HG02840 (cell line): ENCODE measurements around the gene ADA.
"Not testable (repeated sequence)": the region's sequence is repeated elsewhere in the genome, so short reads cannot be mapped to it uniquely, and the experiment has no call there.

ENCODE experiments used
- ATAC-seq: cut with Tn5 transposase; IDR thresholded peaks from one replicate; pipeline ENCODE4 v1.9.1; 2021; ENCODE audit warnings: mild to moderate bottlenecking, moderate library complexity, moderate number of reproducible peaks; ENCODE audit not compliant: unreplicated experiment, low FRiP score

ADA gene

GRCh38 chr20:44651684-44652423, at the start of gene ADA:
ADA (minus strand) TSS chr20:44651699; CDS start chr20:44651607, 92 bp downstream.
- no peak for ATAC-seq

- no peak for ATAC-seq
Measured at GRCh38 chr20:44700306-44700705, 48.8 kb upstream of the ADA start.

DNA sequence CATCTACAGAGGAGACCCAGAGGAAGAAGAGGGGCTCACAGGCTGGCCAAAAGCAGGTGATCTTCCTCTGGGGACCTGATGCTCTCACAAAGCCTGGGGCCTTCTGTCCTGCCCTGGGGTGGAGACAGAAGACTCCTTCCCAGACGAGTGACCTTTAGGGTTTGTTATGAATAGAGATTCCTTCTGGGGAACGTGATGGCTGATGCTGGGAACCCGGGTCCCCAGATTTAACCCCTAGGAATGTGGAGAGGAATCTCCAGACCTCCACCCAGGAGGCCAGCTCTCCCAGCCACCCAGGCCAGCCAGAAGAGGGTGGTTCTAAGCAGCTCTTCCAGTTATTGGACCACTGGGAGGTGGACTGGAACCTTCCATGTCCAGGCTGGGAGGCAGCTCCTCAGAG, 46.9 kb upstream of the ADA start:
- no peak for ATAC-seq

GRCh38 chr20:44697041-44697440, 45.5 kb upstream of the ADA start:
- ATAC-seq: not testable (repeated sequence)

DNA sequence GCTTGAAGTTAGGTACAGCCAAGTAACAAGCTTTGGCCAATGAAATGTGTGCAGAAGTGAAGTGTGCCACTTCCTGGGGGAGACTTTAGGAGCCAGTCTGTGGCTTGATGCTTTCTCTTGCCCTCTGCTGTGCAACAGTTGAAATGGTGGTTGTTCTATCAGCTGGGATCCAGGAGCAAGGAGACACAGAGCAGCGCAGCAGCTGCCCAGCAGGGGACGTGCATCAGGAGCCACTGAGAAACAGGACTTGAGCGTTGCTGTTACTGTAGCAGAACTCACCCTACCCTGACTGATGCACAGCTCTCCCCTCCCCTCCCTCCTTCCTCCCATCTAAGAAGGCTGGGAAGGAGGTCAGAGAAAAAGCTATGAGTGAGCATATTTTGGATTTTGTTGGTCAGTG, 44.8 kb upstream of the ADA start:
- no peak for ATAC-seq

DNA sequence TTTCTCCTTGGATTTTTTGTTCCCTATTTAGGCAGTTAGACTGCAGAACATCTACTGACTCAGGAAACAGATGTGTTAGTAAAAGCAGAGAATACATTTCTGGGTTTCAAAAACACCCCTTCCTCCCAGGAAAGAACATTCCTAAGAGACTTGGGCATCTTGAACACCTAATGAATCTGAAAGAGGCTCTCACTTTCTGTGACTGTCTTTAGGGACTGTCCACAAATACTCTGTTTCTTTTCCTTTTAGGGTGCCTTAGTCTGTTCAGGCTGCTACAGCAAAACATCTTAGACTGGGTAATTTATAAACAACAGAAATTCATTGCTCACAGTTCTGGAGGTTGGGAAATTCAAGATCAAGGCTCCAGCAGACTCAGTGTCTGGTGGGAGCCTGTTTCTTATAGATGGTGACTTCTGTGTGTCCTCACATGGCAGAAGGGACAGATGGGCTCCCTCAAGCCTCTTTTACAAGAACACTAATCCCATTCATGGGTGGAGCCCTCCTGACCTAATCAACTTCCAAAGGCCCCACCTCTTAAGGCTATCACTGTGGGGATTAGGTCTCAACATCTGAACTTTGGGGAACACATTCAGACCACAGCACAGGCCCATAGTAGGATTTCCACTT, 44.3 kb upstream of the ADA start:
- no peak for ATAC-seq

GRCh38 chr20:44695295-44695673, 43.8 kb upstream of the ADA start:
- ATAC-seq: no peak

DNA sequence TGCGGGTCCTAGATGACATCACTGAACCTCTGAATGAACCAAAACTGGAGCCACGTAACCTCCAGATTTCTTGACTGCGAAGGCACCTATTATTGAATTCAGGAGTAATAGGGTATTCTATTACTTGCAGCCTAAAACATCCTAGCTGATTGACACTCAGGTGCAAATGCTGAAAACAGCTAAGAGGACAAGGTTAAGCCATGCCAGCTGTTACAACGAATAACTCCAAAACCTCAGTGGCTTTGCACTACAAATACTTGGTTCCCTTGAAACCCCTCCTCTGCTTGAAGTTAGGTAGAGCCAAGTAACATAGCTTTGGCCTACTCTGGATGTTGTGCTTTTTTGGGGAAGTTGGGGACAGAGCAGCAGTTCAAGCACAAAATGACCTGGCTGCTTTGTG, 42.7 kb upstream of the ADA start:
- no peak for ATAC-seq

DNA sequence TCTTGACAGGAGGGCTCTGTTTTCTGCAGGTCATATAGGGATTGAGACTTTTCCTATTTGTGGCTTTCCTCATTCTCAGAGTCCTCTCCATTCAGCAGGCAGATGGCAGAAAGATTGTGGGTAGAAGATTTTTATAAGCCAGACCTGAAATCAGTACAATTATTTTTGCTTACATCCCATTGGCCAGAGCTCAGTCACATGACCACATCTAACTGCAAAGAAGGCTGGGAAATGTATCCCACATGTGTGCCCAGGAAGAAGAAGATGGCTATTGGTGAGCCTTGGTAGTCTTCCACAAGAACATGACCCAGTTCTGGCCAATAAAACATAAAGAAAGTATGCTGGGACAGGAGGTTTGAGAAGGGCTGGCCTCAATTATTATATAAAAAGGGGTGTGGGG, 42.1 kb upstream of the ADA start:
- no peak for ATAC-seq

- ATAC-seq: no peak
Measured at GRCh38 chr20:44692932-44693480, 41.5 kb upstream of the ADA start.

- ATAC-seq: no peak
Measured at GRCh38 chr20:44691424-44692423, 40.2 kb upstream of the ADA start.

DNA sequence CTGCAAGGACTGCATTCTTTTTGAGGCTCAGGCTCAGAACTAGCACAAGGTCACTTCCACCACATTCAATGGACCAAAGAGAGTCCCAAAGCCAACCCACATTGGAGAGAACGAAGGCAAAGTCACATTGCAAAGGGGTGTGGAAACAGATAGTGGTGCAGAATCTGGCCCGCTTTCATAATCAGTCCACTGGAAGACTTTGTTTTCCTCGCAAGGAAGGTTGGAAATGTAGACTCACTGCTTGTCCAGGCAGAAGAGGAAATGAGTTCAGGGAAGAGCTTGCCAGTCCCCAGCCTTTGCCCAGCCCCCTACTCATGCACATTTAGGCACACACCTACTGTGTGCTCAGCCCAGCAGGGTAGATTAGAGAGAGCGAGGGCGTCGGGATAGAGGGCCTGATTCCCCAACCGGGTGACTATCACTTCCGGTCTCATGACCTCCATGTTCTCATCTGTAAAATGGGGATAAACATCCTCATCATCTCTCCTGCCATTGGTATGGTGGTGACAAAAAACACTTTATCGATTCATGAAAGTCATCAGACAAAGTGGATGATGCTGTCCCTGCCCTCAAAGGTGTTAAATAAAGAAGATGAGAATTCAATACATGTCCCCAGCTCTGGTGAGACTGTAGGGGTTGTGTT, 39.4 kb upstream of the ADA start:
- ATAC-seq: no peak

DNA sequence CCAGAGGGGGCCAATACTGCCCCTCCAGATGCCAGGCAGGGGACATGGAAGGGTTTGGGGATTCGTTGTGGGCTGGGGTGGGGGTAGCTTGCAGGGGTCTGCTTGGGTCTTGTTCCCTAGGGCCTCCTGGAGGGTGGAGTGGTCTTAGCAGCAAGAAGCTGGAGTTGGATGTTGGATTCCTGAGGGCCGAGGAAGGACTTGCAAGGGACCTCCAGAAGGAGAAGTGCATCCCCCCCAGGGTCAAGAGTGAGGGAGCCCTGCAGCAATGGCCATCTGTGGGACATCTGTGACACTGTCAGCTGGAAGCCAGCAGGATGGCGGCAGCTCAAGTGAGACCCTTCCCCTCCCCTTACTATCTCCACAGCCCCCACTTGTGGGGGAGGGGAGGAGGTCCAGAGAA, 38.3 kb upstream of the ADA start:
- no peak for ATAC-seq

DNA sequence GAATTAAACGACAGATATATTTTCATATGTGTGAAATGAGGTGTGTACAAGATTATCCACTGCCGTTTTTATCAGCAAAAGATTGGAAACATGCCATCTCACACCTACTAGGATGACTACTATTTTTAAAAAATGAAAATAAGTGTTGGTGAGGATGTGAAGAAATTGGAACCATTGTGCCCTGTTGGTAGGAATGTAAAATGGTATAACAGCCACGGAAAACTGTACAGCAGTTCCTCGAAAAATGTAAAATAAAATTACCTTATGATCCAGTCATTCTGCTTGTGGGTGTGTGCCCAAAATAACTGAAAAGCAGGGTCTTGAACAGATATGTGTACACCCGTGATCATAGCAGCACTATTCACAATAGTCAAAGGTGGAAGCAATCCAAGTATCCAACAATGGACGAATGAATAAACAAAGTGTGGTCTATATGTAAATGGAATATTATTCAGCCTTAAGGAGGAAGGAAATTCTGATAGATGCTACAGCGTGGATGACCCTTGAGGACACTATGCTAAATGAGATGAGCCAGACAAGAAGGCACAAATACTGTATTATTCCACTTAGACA, 36.6 kb upstream of the ADA start:
- ATAC-seq: no peak

DNA sequence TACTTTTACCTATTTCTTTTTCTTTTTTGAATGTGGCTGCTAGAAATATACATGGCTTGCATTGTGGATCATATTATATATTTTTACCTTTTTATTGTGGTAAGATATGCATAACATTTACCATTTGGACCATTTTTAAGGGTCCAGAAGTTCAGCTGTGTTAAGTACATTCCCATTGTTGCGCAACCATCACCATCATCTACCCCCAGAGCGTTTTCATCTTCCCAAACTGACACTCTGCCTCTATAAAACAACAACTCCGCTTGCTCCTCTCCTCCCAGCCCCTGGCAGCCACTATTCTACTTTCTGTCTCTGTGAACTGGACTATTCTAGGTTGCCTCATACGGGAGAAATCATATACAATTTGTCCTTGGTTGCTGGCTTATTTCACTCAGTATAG, 35.4 kb upstream of the ADA start:
- no peak for ATAC-seq

DNA sequence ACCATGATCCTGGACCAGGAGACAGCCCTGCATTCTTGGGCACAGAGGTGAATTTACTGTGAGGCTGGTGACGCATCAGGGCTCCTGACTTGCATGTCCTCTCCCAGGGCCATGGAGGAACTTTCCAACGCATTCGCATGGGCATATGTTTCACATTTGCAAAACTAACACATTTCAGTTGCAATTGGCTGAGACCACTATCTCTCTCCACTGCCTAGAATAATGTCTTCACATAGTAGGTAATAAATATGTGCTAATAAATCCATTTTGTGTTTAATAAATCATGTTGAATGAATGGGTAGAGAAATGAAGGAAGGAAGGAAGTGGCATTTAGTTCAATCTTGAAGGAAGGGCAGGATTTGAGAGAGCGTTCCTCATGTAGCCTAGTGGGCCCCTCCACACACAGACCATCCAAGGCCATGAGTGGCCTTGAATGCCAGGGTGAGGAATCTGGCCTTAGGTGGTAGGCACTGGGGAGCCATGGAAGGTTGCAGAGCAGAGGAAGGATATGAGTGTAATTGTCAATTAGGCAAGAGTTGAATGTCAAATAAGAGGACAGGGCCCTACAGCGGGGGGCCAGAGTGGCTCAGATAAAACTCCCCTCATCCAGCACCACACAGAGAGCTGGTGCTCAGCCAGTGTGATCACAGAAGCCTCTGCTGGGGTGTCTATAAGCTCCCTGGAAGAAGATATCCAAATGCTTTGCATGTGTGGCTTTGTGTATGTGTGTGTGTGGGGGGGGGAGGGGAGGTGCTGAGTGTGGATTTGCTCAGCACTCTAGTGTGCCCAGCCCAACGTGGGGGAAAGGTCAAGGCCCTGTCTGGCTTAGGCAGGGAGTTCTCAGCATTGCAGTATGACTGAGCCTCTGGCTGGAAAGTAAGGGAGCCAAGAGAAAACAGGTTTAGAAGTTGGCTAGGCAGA, 32.8 kb upstream of the ADA start:
- ATAC-seq: no peak

DNA sequence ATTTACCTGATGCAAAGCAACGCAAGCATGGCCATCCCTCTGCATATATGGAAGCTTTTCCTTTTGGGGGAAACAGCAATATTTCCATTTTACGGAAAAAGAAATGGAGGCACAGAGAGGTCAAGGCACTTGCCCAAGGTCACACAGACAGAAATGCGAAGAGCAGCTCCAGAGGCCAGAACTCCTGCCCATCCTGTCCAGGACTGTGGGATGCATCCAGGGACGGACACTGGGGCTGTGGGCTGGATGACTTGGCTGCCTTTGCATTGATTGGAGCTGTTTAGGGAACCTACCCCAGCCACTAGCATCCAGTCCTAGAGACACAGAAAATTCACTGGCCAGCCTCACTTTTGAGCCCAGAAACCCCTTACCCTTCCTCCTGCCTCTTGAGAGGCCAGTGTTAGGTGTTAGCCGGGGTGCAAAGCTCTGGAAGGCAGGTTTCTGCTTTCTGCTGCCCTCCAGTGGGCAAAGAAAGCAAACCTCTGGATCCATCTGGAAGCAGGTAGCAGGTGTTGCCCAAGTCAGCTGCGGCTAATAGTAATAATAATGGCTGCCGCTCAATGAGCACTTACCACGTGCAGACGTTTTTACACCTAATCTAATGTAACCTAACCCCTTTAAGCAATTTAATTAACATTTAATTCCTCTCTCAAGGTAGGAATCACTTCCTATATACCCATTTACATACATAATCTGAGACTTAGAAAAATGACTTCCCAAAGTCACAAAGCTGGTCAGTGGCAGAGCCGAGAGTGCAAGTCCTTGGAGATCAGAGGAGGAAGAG, 32.0 kb upstream of the ADA start:
- ATAC-seq: no peak
